MM.1S (cell line): Measurements from ENCODE around the gene NREP.

Experiments used
- DNase-seq: peaks from one replicate; pipeline ENCODE4 v3.0.0-alpha.2; 2015
- H2AFZ ChIP-seq: fragments of 300-600 bp; sonication (generic); 2 replicates; pipeline ENCODE4 v1.6.0; 2016; ENCODE audit warnings: antibody characterized with exemption, low read length
- H3F3A ChIP-seq: fragments of 300-600 bp; sonication (generic); 2 replicates; pipeline ENCODE4 v1.6.1; 2016; ENCODE audit warnings: mild to moderate bottlenecking, antibody characterized with exemption, low read length, moderate library complexity, mixed read lengths; ENCODE audit not compliant: insufficient read depth
- H3K27ac ChIP-seq: fragments of 300-600 bp; sonication (generic); 2 replicates; pipeline ENCODE4 v1.5.1; 2016; ENCODE audit warnings: mild to moderate bottlenecking, low read length
- H3K27me3 ChIP-seq: fragments of 300-600 bp; sonication (generic); replicated peaks from 2 replicates; pipeline ENCODE4 v1.6.0; 2016; ENCODE audit warnings: low read length; ENCODE audit not compliant: insufficient read depth
- H3K36me3 ChIP-seq: fragments of 300-600 bp; sonication (generic); replicated peaks from 2 replicates; pipeline ENCODE4 v1.6.1; 2016; ENCODE audit warnings: mild to moderate bottlenecking, low read length, mixed read lengths; ENCODE audit not compliant: insufficient read depth
- H3K4me1 ChIP-seq: fragments of 300-600 bp; sonication (generic); 2 replicates; pipeline ENCODE4 v1.6.1; 2016; ENCODE audit warnings: low read length, mixed read lengths
- H3K4me2 ChIP-seq: fragments of 300-600 bp; sonication (generic); 2 replicates; pipeline ENCODE4 v1.6.0; 2016; ENCODE audit warnings: low read depth, low read length
- H3K4me3 ChIP-seq: fragments of 300-600 bp; sonication (generic); 2 replicates; pipeline ENCODE4 v1.5.1; 2016; ENCODE audit warnings: low read length, mixed read lengths
- H3K79me2 ChIP-seq: fragments of 300-600 bp; sonication (generic); 2 replicates; pipeline ENCODE4 v1.6.1; 2016; ENCODE audit warnings: mixed run types, low read length, mixed read lengths
- H3K9ac ChIP-seq: fragments of 300-600 bp; sonication (generic); 2 replicates; pipeline ENCODE4 v1.6.1; 2016; ENCODE audit warnings: low read length, mixed read lengths
- H3K9me2 ChIP-seq: fragments of 300-600 bp; sonication (generic); replicated peaks from 2 replicates; pipeline ENCODE4 v1.6.1; 2016; ENCODE audit warnings: mild to moderate bottlenecking, low read length, mixed read lengths; ENCODE audit not compliant: insufficient read depth
- H3K9me3 ChIP-seq: fragments of 300-600 bp; sonication (generic); replicated peaks from 2 replicates; pipeline ENCODE4 v1.6.1; 2016; ENCODE audit warnings: mild to moderate bottlenecking, low read length, mixed read lengths; ENCODE audit not compliant: insufficient read depth
- H4K20me1 ChIP-seq: fragments of 300-600 bp; sonication (generic); 2 replicates; pipeline ENCODE4 v1.6.1; 2016; ENCODE audit warnings: mild to moderate bottlenecking, low read length, moderate library complexity, mixed read lengths; ENCODE audit not compliant: insufficient read depth
- EZH2 ChIP-seq: fragments of 300-600 bp; sonication (generic); optimal IDR thresholded peaks from 2 replicates; pipeline ENCODE3; 2017; ENCODE audit warnings: low read depth, mild to moderate bottlenecking, antibody characterized with exemption, low read length, mixed read lengths
- EZH2phosphoT487 ChIP-seq: fragments of 300-600 bp; sonication (generic); IDR thresholded peaks from 2 replicates; pipeline ENCODE4 v1.6.1; 2018; ENCODE audit warnings: antibody characterized with exemption, low read length
- TF ChIP-seq, protein P1 (sequence below): fragments of 300-600 bp; sonication (generic); IDR thresholded peaks from 2 replicates; pipeline ENCODE4 v1.5.1; 2016; ENCODE audit warnings: antibody characterized with exemption, low read length, mixed read lengths

Gene NREP

DNA sequence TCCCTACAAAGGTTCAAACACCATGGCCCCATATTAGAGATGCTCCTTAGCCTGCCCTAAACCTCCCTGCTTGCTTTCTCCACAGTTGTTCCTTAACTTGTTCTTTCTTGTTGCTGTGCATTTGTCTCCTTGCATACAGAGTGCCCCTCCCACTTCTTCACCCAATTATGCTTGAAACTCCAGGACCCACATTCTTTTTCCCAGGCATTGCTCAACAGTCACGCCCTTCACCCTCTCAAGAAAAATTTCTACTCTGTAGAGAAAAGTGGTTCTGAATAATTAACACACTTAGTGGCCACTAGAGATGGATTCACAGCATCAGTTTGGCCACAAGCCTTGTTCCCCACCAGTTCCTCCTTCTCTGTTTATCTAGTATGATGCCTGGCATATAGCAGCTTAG is 57.7 kb downstream of the NREP start:
- TF ChIP-seq EZH2 (no peak), EZH2phosphoT487 (no peak)
- TF ChIP-seq, protein P1, sequence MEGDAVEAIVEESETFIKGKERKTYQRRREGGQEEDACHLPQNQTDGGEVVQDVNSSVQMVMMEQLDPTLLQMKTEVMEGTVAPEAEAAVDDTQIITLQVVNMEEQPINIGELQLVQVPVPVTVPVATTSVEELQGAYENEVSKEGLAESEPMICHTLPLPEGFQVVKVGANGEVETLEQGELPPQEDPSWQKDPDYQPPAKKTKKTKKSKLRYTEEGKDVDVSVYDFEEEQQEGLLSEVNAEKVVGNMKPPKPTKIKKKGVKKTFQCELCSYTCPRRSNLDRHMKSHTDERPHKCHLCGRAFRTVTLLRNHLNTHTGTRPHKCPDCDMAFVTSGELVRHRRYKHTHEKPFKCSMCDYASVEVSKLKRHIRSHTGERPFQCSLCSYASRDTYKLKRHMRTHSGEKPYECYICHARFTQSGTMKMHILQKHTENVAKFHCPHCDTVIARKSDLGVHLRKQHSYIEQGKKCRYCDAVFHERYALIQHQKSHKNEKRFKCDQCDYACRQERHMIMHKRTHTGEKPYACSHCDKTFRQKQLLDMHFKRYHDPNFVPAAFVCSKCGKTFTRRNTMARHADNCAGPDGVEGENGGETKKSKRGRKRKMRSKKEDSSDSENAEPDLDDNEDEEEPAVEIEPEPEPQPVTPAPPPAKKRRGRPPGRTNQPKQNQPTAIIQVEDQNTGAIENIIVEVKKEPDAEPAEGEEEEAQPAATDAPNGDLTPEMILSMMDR: no peak
- H3K9me3 ChIP-seq: no peaks in the 10 kb centered on the region
- DNase-seq: no peak
- no peaks in the 10 kb centered on the region for H3K27me3 ChIP-seq
- no peaks in the 10 kb centered on the region for H3K36me3 ChIP-seq
- H3K9me2 ChIP-seq: no peaks in the 10 kb centered on the region
- no peak overlapping the region for H3K9ac ChIP-seq
- no peak overlapping the region for H3K27ac ChIP-seq
- H2AFZ ChIP-seq: no peak overlapping the region
- no peak overlapping the region for H3K4me2 ChIP-seq
- H3K4me3 ChIP-seq: no peak overlapping the region
- peaks cover 14% of the 10 kb centered on the region for H3K4me1 ChIP-seq
- no peaks in the 10 kb centered on the region for H4K20me1 ChIP-seq
- no peaks in the 10 kb centered on the region for H3K79me2 ChIP-seq
- H3F3A ChIP-seq: peaks cover 11% of the 10 kb centered on the region

DNA sequence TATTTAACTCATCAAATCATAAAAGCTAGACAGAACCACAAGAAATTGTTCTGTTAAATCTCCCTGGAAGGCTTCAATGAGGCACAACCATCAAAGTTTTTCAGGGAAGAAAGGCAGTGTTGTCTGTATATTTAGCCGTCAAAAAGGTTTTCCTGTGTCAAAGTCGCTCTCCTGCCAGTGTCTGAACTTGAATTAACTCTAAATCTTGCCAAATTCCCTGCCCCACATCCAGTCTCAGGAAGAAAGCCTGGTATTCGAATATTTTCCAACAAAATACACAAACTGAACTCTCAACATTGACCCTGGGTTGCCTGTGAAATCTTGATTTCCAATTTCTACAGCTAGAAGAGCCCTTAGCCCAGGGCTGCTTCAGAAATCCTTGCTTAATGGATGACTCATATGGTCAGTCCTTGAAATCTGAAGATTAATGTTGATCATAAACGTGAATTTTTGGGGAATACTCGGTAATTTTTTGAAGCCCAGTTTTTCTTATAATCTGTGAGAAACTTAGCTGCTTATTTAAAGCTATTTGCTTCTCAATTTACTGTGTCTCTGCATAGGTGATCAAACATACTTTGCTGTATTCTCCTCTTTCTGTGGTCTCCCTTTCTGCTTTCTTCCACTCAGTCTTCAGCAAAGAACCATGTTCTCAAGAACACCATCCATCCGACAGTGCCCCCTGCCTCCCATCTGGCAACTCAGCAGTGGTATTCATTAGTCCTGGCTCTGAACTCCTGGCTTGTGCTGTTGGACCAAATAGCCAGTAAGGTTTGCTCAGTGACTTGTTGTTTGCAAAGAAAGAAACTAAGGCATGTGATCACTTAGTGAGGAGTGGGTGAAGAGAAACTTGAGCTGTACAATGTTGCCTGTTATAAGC is 58.9 kb downstream of the NREP start:
- Histone ChIP-seq H3K4me1 (peaks cover 5% of the 10 kb centered on the region; the same call in 1 of the 2 replicates), H3K27me3 (no peaks in the 10 kb centered on the region), H3K79me2 (no peaks in the 10 kb centered on the region), H3K4me2 (no peak overlapping the region), H3K9me2 (no peaks in the 10 kb centered on the region), H2AFZ (no peak overlapping the region), H4K20me1 (no peaks in the 10 kb centered on the region), H3K27ac (no peak overlapping the region), H3K4me3 (no peak overlapping the region), H3F3A (peaks cover 2% of the 10 kb centered on the region; the same call in 1 of the 2 replicates), H3K36me3 (no peaks in the 10 kb centered on the region), H3K9ac (no peak overlapping the region), H3K9me3 (no peaks in the 10 kb centered on the region)
- DNase-seq: no peak
- no peak for TF ChIP-seq EZH2
- no peak for TF ChIP-seq EZH2phosphoT487
- TF ChIP-seq, protein P1: no peak

DNA sequence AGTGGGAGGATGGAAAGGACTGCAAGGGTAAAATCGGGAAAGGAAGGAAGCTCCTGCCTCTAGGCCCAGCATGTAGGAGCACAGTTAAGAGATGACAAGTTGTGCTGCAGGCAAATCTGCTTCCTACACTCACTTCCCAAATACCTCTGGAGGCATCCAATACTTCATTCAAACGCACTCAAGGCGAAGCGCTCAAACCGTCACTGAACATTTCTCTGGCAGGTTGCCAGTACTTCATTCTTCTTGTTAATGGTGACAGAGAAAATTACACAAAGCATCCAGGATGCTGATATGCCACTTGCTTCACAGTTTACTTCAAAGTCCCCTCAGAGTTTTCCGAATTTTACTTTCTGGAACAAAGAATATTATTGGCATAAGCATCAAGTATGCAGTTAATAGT is 59.8 kb downstream of the NREP start:
- Histone ChIP-seq H3K36me3 (no peaks in the 10 kb centered on the region), H3K79me2 (no peaks in the 10 kb centered on the region), H3K27me3 (no peaks in the 10 kb centered on the region), H3K4me1 (no peaks in the 10 kb centered on the region), H3K9me3 (no peaks in the 10 kb centered on the region), H3F3A (no peaks in the 10 kb centered on the region), H2AFZ (no peak overlapping the region), H4K20me1 (no peaks in the 10 kb centered on the region), H3K27ac (no peak overlapping the region), H3K9ac (no peak overlapping the region), H3K4me2 (no peak overlapping the region), H3K9me2 (no peaks in the 10 kb centered on the region), H3K4me3 (no peak overlapping the region)
- TF ChIP-seq, protein P1: no peak
- TF ChIP-seq EZH2phosphoT487 (no peak), EZH2 (no peak)
- DNase-seq: no peak
